Adipose tissue (tissue), 3 donors: ENCODE measurements around the gene SOX6. TPM values are rescaled to one million over a fixed set of nuclear protein-coding genes. Genes with fewer than 3 reads are reported as not detected.

Experiments
- H3K27ac ChIP-seq: one replicate; pipeline ENCODE4 v1.5.1; 2013; ENCODE audit warnings: low read depth, low read length
- WGBS, 3 donors: extraction: QIAGEN DNeasy Blood & Tissue Kit; methylation state at CpG; one replicate each; pipeline ENCODE4 v1.1.7; 2013; 5-methylcytosine and 5-hydroxymethylcytosine counted together
- polyA plus RNA-seq, 3 donors: library from polyadenylated mRNA; stranded (reverse); fragments of 200-250 nt; gene quantifications; one replicate each; pipeline ENCODE4 v1.2.3, GENCODE V29; 2013
- donor health status: healthy with polysubstance abuse.
- donor health status: Bipolar disorder and iron deficiency.
- donor health status: healthy.

Gene SOX6
- polyA plus RNA-seq, 3 donors = 1.3 to 3.2 (median 1.7) TPM

DNA sequence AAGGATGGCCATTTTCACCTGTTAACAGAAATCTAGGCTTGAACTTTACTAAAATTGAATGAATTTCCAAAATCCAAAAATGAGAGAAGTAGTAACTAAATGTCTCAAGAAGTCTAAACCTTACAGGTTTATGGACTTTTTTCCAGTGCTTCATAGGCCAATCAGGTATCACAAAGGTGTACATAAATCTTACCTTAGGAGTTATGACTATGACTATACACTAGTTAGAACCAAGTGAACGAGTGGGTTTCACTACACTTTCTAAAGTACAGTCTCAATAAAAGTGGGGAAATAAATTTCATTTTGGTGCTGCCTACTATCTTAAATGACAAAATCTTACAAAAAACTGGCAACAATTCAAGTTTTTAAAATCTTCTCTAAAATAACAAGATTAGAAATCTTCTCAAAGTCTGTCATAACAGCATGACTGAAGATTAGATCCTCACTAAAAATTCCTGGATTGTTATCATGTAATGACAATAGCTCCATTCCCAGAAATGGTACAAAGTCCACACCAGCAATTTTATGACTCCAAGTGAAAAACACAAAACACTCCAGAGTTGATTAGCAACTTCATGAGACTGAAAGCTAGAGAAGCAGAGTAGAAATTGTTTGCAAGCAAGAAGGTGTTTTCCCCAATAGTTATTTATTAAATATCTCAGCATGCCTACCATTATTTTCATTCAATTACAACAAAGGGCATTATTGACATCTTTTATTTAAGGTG is 20.9 kb downstream of the SOX6 start:
- WGBS, 3 donors = 82 to 91% (median 87%) methylated on average over 1 of the region's 1 CpG
- H3K27ac ChIP-seq = no peak overlapping the region

DNA sequence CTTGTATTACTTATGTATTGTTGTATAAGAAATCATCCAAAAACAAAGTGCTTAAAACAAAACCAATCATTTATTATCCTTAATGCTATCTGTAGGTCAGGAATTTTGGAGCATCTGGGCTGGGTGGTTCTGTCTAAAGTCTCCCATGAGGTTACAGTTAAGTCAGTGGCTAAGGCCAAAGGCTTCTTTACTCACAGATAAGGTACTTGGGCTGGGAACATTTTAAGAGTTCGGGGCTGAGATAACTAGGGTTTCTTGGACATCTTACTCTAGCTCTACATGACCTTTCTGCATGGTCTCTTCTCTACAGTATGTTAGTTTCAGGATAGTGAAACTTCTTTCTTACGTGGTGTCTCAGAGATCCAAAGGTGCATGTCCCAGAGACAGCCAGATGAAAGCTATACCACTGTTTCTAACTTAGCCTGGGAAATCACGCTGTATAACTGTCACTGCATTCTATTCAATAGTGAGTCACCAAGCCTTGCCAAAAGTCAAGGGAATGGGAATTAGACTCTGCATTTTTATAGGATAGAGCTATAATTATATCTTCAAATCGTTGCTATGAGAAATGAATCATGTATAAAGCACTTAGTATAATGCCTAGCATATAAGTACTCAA is 29.6 kb downstream of the SOX6 start:
- H3K27ac ChIP-seq = no peak overlapping the region
- WGBS, 3 donors = 63 to 79% (median 71%) methylated on average over 4 of the region's 4 CpGs

DNA sequence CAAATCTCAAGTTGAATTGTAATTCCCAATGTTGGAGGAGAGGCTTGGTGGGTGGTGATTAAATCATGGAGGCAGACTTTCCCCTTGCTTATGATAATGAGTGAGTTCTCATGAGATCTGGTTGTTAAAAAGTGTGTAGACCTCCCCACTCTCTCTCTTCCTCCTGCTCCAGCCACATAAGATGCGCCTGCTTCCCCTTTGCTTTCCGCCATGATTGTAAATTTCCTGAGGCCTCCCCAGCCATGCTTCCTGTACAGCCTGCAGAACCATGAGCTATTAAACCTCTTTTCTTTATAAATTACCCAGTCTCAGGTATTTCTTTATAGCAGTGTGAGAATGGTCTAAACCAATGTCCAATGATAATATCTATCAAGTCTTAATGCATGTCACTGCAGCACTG is 34.2 kb downstream of the SOX6 start:
- H3K27ac ChIP-seq = no peak overlapping the region
- 97% methylated on average over 2 of the region's 2 CpGs for WGBS, 3 donors

DNA sequence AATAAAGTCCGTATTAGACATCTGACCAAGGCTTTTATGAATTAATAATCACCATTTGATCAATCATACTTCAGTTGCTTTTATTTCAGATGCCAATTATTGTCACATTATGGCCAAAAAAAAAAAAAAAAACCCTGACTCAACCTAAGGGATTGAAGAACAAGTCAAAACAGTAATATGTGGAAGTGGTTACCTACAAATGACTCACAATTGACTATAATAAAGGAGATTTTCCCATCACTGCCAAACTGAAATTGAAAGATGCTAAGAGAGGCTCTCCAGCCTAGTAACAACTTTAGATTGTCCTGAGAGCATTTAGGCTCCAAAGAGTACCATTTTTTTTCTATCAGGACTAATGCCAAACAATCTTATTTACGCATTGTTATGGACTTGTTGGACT is 35.2 kb downstream of the SOX6 start:
- no peak overlapping the region for H3K27ac ChIP-seq
- 84 to 90% (median 87%) methylated on average over 2 of the region's 2 CpGs for WGBS, 3 donors

DNA sequence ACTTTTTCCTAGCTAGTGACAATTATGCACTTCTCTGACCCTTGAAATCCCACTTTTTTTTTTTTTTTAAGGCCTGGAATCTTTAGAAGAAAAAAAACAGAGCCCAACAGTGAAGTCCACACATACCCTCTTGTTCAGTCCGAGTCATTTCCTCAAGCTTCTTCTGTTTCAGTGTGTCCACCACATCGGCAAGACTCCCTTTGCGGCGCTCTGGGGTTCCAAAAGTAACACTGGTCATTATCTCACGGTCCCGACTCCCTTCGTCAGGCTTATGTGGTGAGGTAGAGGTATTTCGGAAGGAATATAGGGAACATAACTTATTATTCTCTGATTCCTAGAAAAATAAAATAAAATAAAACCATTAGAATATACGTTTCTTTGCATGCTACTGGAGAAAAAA is 38.0 kb downstream of the SOX6 start:
- no peak overlapping the region for H3K27ac ChIP-seq
- 92 to 97% (median 95%) methylated on average over 9 of the region's 9 CpGs for WGBS, 3 donors

DNA sequence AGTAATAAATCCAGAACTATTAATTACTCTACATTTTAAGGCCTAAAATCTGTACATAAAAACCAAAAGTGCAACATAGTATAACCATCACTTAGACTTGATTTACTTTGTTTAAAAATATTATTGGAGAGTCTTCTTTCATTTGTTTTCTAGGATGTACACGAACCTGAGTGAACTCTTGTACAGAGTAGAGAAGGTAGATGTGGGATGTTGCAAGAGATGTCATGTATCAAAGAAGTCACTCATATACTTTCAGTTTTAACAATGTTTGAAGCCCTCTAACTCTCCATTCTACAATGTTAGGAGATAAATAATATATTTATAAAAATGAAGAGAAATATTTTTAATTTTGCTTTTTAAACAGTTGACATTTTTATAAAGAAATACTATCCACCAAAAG is 38.6 kb downstream of the SOX6 start:
- 77 to 84% (median 81%) methylated on average over 1 of the region's 1 CpG for WGBS, 3 donors
- H3K27ac ChIP-seq = no peak overlapping the region

DNA sequence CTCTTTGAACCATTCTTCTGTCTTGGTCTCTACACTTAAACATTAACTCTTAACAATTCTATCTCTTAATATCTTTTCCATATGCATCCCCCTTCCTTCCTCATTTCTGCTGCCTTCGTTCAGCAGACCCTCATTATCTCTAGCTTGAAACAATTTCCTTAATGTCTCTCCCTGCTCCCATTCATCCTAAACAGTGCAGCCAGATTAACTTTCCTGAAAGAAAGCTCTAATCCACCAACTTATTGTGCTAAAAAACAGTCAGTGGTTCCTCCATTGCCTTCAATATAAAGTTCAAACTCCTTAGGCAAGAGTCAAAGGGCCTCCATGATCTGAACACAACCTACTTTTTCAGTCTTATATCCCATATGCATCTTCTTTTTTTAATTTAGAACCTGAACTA is 42.5 kb downstream of the SOX6 start:
- H3K27ac ChIP-seq = no peak overlapping the region
- WGBS, 3 donors = 41 to 73% (median 49%) methylated on average over 1 of the region's 1 CpG

DNA sequence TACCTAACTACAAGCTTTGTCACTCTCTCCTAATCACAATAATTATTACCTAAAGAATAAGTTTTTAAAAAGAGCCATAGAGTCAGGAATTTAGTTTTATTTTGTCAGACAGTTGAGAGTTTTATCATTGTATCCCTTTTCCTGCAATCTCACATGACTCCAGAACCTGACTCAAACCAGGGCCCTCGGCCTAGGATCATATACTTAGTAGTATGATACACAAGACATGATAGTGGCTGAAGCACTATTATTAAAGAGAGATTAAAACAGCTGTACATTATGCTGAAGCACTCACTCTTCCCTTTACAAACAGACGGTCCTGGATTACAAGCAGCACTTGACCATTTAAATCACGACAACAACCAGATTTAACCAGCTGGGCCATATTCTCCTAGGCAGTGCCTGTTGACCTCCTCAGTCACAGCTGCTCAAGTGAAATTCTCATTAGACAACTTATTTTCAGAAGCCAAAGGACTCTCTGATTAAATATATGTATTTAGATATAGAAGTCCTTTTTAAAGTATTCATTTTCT is 44.0 kb downstream of the SOX6 start:
- no peak overlapping the region for H3K27ac ChIP-seq
- WGBS, 3 donors = 92 to 94% (median 92%) methylated on average over 3 of the region's 3 CpGs

DNA sequence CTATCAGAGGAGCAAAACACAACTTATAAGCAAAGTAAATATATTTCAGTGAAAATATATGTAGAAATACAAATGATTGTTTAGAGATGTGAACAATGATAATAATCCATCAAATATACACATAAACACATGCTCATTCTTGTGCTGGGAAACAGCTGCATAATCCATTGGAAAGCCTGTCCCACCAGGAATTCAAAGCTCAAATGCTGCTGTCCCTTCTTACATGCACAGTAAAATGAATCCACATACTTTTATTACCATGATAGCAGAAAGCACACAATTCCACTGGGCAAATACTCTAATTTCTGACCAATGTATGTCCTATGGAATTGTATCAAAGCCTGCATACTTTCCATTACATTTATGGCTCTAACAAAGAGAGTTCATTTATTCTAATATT is 44.5 kb downstream of the SOX6 start:
- H3K27ac ChIP-seq = no peak overlapping the region

DNA sequence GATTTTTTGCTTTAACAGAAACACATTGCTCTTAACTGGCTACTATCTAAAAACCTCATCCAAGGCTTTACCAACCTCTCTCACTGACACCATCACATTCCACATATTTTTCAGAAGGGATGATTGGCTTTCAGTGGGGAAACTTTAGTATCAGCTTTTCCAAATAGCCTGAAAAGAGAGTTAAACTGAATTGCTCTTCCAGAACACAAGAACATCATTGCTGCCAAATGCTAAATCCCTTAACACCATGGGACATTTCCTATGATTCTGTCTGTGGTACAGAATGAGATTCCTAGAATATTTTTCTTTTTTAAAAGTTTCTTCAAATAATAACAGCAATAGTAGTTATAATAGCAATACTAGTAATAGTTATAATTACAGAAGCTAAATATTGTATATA is 45.4 kb downstream of the SOX6 start:
- H3K27ac ChIP-seq = no peak overlapping the region

DNA sequence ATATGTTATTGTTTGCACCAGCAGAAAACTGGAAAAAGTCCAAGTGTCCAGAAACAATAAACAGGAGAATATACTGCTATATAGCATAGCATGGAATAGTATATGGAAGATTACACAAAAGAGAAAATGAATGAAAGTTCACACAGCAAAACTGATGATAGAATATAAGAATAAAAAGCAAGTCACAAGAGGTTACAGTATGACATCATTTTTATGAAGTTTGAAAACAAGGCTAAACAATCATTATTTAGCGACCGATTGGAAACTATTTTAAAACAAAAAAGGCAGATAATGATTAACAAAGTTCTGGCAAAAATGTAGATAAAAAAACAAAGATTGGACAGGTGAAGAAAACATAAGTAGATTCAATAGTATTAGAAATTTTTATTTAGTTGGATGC is 47.1 kb downstream of the SOX6 start:
- H3K27ac ChIP-seq = no peak overlapping the region
- 35 to 85% (median 80%) methylated on average over 2 of the region's 2 CpGs for WGBS, 3 donors

DNA sequence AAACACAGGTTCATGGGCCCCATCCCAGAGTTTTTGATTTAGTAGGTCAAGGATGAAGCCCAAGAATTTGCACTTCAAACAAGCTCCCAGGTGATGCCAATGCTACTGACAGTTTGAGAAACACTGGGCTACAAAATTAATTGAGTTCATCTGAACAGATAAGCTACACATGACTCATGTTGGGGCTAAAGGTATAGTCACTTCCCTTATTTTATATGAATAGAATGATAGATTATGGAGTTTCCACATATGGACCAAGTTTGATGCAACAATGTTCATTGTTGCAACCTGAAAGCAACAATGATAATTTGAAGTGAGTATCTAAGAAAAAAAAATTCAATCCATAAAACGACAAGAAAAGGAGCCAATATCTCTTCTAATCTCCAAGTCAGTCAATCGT is 54.9 kb downstream of the SOX6 start:
- WGBS, 3 donors = 89 to 92% (median 92%) methylated on average over 2 of the region's 2 CpGs
- no peak overlapping the region for H3K27ac ChIP-seq

DNA sequence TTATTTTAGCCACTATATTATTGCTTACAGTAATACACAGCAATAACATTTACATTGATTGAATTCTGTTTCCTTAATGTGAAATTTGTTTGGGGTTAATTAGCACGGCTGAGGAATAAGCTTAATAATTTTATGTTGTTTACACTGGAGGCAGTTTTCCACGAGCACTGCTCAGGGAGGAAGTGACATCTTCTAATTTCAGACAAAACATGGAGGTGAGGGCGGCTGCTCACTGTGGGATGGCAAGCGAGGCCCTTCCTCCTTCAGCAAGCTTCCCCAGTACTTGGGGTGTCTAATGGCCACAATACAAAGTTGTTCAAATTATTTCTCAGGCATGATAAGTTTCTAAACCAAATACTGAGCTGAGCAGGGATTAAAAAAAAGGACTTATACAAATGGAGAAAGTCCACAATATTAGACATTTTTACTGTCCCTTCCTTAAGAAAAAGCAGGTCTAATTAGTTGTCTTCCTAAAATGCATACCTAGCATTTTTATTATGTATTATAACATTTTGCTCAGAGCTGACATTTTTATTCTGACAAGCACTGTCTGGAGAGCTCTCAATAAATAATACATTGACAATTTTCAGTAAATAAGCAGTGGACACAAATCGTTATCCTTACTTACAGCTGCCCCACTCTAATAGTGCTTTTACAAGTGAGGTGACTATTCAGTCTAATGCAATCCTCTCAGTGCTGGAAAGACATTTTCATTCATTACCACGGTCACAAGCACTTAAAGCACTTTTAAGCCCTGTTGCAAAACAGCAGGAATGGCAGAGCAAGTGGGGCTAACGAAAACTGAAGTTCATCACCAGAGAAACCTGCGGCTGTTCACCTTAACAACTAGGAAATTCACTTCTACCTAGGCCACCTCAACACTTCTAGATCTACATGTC is 56.2 kb downstream of the SOX6 start:
- 76 to 84% (median 80%) methylated on average over 8 of the region's 8 CpGs for WGBS, 3 donors
- no peak overlapping the region for H3K27ac ChIP-seq

DNA sequence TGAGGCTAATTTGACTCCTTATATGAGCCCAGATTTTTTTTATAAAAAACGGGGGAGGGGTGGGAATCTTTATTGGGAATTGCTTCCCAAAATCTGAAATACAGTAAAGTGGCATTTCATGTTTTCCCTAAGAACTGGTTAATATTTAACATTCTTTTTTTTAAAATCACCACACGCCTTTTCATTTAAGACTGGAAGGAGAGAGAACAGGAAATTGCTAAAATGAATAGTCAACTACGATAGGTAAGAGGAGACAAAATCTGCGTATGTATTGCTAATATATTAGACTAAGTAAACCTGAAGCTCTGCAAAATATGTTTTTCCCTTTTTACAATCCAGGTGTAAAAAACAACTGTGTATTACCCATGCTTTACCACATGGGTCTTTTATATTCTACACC is 57.0 kb downstream of the SOX6 start:
- H3K27ac ChIP-seq = no peak overlapping the region
- 57 to 85% (median 83%) methylated on average over 4 of the region's 4 CpGs for WGBS, 3 donors

DNA sequence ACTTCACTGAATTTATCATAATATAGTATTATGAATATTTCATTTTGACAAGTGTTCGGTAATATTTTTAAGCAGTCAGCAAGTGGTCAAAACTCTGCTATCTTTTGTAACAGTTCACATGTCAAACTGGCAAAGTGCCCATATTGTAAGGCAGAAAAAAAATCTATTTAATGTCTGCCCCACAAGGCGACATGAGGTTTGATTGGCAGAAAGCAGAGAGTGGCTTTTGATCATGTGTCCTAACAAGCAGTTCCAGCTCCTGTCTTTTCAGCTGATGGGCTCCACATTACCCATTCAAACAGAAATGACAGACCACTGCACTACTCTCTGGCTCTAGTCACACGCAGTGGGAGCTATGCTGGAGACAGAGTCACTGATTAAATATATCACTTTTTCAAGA is 59.0 kb downstream of the SOX6 start:
- H3K27ac ChIP-seq = no peak overlapping the region
- 58 to 83% (median 65%) methylated on average over 3 of the region's 3 CpGs for WGBS, 3 donors

DNA sequence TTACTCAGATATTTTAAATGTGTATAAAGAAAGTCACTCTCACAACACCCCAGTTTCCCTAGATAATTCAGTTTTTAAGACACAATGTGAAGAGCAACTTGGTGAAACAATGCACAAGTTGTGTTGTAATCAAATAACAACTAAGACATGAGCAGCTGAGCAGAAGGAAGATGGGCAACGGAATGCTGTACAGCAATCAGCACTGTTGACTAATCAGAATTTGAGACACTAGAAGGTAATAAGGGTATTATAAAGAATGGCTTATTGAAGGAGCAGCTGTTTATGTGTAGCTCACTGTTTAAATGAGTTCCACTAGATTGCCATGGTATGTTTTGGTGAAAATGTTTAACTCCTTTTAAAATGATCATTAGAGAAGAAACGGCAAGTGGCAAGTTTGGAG is 60.1 kb downstream of the SOX6 start:
- WGBS, 3 donors = 88 to 100% (median 93%) methylated on average over 2 of the region's 2 CpGs
- no peak overlapping the region for H3K27ac ChIP-seq

DNA sequence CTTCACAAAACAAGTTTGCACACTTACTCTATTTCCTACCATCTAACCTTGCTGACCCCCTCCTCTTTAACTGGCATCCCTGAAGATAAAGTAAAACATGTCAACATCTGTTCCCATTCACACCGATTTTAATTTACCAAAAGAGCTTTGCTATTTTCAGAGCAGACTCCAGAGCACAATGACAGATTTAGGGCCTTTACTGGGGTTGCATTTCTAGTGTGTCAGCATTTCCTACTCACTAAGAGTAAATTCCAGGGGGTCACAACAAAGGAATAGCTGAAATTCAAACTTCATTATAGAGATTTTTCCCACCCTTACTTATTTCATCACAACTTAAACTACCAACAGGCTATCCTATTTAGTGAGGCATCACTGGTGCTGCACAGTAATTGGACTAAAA is 60.8 kb downstream of the SOX6 start:
- H3K27ac ChIP-seq = no peak overlapping the region
- WGBS, 3 donors = 16 to 43% (median 38%) methylated on average over 1 of the region's 1 CpG

DNA sequence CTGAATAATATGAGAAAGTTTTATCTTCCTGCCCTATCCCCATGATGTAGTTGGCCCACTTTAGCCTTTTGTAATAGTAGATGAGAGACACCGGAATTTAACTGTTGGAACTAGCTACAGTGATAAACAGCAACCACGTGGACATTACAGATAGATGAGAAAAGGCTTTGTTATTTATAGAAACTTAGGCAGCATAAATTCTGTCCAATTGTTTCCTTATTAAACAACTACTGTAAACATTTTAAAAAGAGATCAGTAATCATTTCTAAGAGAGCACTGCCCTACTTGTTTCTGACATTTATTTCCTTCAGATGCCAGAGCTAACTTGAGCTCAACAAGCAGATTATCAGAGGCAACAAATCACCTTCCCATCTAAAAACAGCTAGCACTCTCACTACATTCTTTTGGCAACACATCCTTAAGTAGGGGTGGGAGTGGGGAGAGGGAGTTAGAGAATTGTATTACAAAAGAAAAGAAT is 63.1 kb downstream of the SOX6 start:
- H3K27ac ChIP-seq = no peak overlapping the region
- WGBS, 3 donors = 10 to 36% (median 34%) methylated on average over 2 of the region's 2 CpGs

DNA sequence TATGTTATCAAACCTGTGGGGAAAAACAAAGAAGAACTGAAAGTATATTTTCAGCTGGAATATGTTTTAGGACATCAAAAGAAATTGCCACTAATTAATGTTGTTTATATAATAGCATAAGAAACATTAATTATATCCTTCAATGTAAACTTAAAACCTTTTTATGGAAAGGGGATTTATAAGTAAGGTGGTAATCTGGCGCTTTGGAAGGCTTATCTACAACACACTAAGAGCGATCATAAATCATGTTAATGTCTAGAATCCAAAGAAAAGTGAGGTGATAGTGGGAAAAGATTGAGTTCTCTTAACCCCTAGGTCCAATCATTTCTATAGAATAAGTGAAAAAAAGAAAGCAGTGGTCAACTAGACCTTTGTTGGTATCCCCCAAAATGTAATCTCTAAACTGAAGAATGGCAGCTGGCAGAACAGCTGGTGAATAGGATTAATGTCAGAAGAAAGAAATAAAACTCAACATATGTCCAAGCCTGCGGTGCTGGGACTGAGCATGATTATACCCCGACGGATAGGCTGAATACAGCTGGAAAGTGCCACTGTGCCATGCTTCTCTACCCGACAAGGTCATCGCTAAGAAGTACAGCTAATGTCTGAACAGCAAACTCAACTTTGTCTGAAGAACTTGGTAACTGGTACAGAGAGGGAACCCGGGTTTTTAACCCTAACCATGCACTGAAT is 64.0 kb downstream of the SOX6 start:
- WGBS, 3 donors = 49 to 84% (median 82%) methylated on average over 8 of the region's 8 CpGs
- H3K27ac ChIP-seq = no peak overlapping the region
